Activated CD4-positive, alpha-beta T cell treated with anti-CD3 and anti-CD28 coated beads for 36 hours (primary cell): Measurements from ENCODE around the gene ANKS3. TPM values are rescaled to one million over a fixed set of nuclear protein-coding genes. Genes with fewer than 3 reads are reported as not detected.

Source experiments
- ATAC-seq: fragments of 200-7000 bp; cut with Tn5 transposase; one replicate; pipeline ENCODE4 v1.10.0; 2021; ENCODE audit warnings: mild to moderate bottlenecking, moderate library complexity
- CTCF ChIA-PET: fragments of 350-600 bp; sonication (Branson Sonifier 250); formaldehyde crosslinking; loops from one replicate; lab custom pipeline; 2021; ENCODE audit warnings: antibody characterized with exemption; lab: Charles Lee
- POLR2A ChIA-PET: fragments of 350-600 bp; sonication (Branson Sonifier 250); formaldehyde crosslinking; loops from one replicate; lab custom pipeline; 2021; ENCODE audit warnings: antibody characterized with exemption, inconsistent platforms; lab: Charles Lee
- DNase-seq: peaks from one replicate; pipeline ENCODE4 v3.0.0-alpha.2; 2020
- H3K27ac Mint-ChIP-seq: one replicate; pipeline ENCODE4 v1.8.0; 2021; ENCODE audit warnings: mixed read lengths
- H3K27me3 Mint-ChIP-seq: one replicate; pipeline ENCODE4 v1.8.0; 2021; ENCODE audit warnings: mixed read lengths
- H3K36me3 Mint-ChIP-seq: one replicate; pipeline ENCODE4 v1.8.0; 2021; ENCODE audit warnings: low read depth, mixed read lengths
- H3K4me1 Mint-ChIP-seq: one replicate; pipeline ENCODE4 v1.8.0; 2021; ENCODE audit warnings: mixed read lengths
- H3K4me3 Mint-ChIP-seq: one replicate; pipeline ENCODE4 v1.8.0; 2021; ENCODE audit warnings: mild to moderate bottlenecking, moderate library complexity, mixed read lengths
- H3K9me3 Mint-ChIP-seq: one replicate; pipeline ENCODE4 v1.8.0; 2021; ENCODE audit warnings: low read depth, mixed read lengths
- intact Hi-C, 2 experiments: fragments of 100-400 bp; cut with DNase I in 1 of 2; cut with micrococcal nuclease in 1 of 2; formaldehyde crosslinking; loops; one replicate each; pipeline versions ENCODE4 v1.14.2 to v1.15.1; 2022 to 2024; cut with DNase I, micrococcal nuclease
- total RNA-seq, 2 experiments: library from RNA; stranded (reverse); gene quantifications; one replicate each; pipeline ENCODE4 v1.2.3, GENCODE V29; 2021

Gene ANKS3
- total RNA-seq, 2 experiments from 2014 or later, result 12.1 to 14.1 TPM

DNA sequence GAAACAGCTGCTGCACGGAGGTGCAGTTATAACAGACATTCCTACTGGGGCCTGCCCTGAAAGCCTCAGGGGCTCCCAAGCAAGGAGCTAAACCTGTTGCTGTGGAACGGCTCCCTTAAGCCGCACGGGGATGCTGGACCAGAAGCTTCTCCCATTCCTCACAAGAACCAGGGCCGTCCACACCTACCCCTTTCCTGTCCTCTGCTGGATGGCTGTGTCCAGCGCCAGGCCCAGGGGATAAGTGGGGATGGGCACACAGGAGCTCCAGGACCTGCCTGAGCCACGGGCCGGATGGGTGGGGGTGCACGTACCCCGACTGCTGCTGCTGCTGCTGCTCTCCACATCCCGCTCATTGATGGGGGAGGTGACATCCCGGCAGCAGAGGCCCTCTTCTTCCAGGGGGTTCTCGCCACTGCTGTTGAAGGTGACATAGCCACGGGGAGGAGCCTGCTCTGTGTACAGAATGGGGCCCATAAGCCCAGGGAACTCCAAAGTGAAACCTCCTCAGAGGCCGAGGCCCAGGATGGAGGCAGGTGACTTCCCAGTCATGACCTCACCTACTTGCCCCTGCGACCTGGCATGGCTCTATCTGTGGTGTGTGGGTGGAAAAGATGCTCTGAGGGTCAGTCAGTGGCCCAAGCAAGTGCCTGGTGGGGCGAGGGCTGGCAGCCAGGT is 32.1 kb downstream of the ANKS3 start:
- H3K4me3 Mint-ChIP-seq, result no peak overlapping the region
- ChIA-PET CTCF (no interaction called here), POLR2A (no interaction called here)
- H3K36me3 Mint-ChIP-seq, result peaks cover 17% of the 10 kb centered on the region
- H3K27me3 Mint-ChIP-seq, result no peaks in the 10 kb centered on the region
- H3K27ac Mint-ChIP-seq, result no peak overlapping the region
- DNase-seq, result no peak
- no peaks in the 10 kb centered on the region for H3K9me3 Mint-ChIP-seq
- H3K4me1 Mint-ChIP-seq, result peaks cover 8% of the 10 kb centered on the region
- intact Hi-C loops, result no loop called here
- no peak for ATAC-seq

DNA sequence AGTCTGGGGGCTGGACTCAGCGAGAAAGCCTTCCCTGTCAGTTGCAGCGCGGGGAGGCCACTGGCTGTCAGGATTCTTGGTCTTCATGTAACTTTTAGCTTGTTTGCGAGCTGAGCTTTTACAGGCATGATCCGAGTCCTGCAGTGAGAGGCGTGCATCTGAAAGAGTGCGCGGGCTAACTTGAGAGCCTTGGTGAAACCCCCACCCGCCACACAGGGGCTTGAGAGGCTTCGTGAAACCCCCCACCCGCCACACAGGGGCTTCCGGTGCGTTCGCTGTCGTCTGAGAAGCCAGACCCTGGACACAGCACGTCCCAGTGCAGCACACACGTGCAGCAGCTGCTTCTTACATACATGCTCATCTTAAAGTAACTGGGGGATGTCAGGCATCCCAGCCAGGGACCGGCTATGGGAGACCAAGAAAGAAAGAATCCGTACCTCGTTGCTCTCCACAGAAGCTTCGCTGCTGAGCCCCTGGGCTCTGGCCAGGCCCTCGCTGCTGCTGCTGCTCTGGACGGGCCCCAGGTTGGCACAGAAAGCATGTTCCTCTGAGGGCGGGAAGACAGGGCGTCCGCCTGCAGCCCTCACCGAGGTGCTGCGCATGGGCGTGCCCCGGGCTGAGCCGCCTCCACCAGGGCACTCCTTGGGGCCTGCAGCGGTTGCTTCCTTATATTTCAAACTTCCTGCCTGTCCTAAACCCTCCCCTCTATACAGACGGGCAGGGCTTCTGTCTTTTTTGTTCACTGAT is 32.9 kb downstream of the ANKS3 start:
- DNase-seq (no peak), ATAC-seq (no peak)
- intact Hi-C loops, result no loop called here
- peaks cover 8% of the 10 kb centered on the region for H3K4me1 Mint-ChIP-seq
- H3K4me3 Mint-ChIP-seq, result no peak overlapping the region
- no peaks in the 10 kb centered on the region for H3K9me3 Mint-ChIP-seq
- H3K36me3 Mint-ChIP-seq, result peaks cover 14% of the 10 kb centered on the region
- ChIA-PET POLR2A (no interaction called here), CTCF (interaction anchor here (0.6 kb wide), 1 partner anchor 196 kb away, joined by 3 read pairs; no protein-coding TSS in a partner anchor)
- H3K27ac Mint-ChIP-seq, result no peak overlapping the region
- H3K27me3 Mint-ChIP-seq, result no peaks in the 10 kb centered on the region

DNA sequence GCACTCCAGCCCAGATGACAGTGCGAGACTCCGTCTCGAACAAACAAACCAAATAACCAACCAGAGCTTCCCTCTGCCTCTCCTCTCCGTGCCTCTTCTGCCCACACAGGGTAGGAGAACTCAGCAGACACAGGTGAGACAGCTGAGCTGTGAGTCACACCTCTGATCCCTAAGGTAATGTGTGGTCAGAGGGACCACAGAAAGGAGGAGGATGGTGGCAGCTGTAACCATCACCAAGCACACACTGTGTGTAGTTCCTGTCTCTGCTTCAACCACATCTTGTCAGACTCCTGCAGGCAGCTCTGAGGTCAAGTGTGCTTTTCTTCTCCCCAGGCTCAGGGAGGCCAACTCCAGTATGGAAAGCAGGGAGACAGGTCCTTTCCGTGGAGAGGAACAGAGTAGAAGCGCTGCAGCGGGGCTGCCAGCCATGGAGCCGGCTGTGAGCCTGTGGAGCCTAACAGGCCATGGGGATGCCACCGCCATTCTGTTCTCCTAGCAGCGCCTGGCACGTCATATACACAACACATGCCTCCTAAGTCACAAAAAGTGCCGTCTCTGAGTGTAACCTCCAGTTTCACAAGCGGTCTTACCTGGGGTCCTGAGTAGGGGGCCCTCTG is 33.6 kb downstream of the ANKS3 start:
- Mint-ChIP-seq H3K4me3 (no peak overlapping the region), H3K27ac (no peak overlapping the region), H3K36me3 (peaks cover 14% of the 10 kb centered on the region), H3K27me3 (no peaks in the 10 kb centered on the region), H3K9me3 (no peaks in the 10 kb centered on the region), H3K4me1 (peaks cover 9% of the 10 kb centered on the region)
- intact Hi-C loops, result no loop called here
- DNase-seq (peak; percentile 48), ATAC-seq (peak; percentile 84)
- ChIA-PET POLR2A (no interaction called here), CTCF (interaction anchor here (0.6 kb wide), 2 partner anchors 72 to 195 kb away, joined by 3 to 5 read pairs; no protein-coding TSS in a partner anchor)

DNA sequence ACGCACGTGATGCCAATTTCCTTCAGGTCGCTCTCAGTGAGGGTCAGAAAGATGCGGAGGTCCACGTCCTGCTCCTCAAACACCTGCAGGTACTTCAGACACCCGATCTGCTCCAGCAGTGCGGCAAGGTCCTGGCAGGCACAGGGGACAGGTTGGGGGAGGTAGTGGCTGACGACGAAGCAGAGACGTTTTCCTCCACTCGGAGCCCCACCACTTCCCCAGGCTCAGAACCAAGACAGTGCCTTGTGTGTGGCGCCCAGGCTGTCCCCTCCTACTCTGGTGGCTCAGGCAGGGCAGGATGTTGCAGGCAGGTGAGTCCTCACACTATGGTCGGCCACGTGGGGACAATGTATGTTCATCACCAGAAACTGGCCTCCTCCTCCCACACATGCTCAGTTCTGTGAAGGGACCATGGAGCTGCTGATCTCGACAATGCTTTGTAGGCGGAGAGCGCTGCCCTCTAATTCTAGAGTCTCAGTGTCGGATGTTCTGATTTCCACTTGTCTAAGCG is 35.0 kb downstream of the ANKS3 start:
- H3K27ac Mint-ChIP-seq, result no peak overlapping the region
- no peak overlapping the region for H3K4me3 Mint-ChIP-seq
- POLR2A ChIA-PET, result no interaction called here
- H3K27me3 Mint-ChIP-seq, result no peaks in the 10 kb centered on the region
- CTCF ChIA-PET, result interaction anchor here (0.7 kb wide), 1 partner anchor 19 kb away, joined by 3 read pairs; no protein-coding TSS in a partner anchor
- no peak for ATAC-seq
- peaks cover 17% of the 10 kb centered on the region for H3K4me1 Mint-ChIP-seq
- H3K36me3 Mint-ChIP-seq, result peaks cover 12% of the 10 kb centered on the region
- intact Hi-C loops, result no loop called here
- DNase-seq, result no peak
- H3K9me3 Mint-ChIP-seq, result no peaks in the 10 kb centered on the region

DNA sequence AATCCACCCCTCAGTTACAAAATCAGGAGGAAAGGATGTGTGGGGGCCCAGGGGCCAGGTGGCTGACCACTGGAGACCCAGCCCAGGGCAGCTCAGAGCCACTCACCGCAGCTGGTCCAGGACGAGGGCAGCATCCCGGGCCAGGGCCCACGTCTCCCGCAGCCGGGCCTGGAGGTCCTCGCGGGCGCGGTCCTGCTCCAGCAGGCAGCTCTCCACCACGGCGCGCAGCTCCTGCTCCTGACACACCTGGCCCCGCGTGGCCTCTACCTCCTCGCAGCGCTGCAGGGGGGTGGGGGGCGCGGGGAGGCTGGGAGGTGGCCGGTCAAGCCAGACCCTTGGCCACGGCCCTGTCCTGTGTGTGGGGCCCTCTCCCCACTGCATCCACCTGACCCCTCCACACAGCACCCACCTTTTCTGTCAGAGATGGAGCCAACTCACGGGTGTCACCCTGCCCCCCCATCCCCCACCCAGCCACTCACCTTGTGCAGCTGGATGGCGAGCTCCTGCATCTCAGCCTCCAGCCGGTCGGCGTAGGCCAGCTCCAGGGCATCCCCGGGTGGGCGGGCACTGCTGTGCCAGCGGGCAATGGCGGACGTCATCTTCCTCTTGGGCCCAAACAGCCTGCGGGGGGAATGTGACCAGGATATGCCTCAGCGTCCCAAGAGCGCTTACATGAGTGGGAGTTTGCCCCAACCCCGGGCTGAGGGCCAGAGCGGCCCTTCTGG is 35.6 kb downstream of the ANKS3 start:
- ChIA-PET CTCF (no interaction called here), POLR2A (interaction anchor here (0.9 kb wide), 1 partner anchor 279 kb away, joined by 5 read pairs; no protein-coding TSS in a partner anchor)
- Mint-ChIP-seq H3K4me1 (peaks cover 17% of the 10 kb centered on the region), H3K36me3 (peaks cover 12% of the 10 kb centered on the region), H3K27ac (no peak overlapping the region), H3K9me3 (no peaks in the 10 kb centered on the region), H3K4me3 (no peak overlapping the region), H3K27me3 (no peaks in the 10 kb centered on the region)
- DNase-seq (no peak), ATAC-seq (no peak)
- intact Hi-C loops, result no loop called here

DNA sequence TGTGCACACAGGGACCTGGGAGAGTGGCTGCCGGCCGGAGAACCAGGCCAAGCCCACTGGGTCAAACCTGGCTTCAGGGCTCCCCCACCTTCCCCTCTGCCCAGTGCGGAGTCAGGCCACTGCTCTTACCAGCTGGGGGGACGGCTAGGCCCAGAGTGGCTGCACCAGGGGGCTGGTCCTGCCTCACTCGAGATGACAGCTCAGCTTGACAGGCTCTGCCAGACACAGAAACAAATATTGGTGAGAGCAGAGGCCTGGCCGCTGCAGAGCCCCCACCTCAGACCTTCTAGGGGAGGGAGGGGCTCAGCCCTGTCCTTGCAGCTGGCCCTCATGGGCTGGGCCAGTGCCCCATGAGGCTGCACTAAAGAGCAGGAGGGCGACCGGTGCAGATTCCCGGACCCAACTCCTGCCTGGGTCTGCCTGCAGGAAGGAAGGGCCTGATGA is 36.2 kb downstream of the ANKS3 start:
- Mint-ChIP-seq H3K36me3 (peaks cover 12% of the 10 kb centered on the region), H3K9me3 (no peaks in the 10 kb centered on the region), H3K4me3 (no peak overlapping the region), H3K27ac (no peak overlapping the region), H3K27me3 (no peaks in the 10 kb centered on the region), H3K4me1 (peaks cover 18% of the 10 kb centered on the region)
- ChIA-PET POLR2A (interaction anchor here (0.9 kb wide), 1 partner anchor 279 kb away, joined by 5 read pairs; no protein-coding TSS in a partner anchor), CTCF (no interaction called here)
- DNase-seq (no peak), ATAC-seq (no peak)
- intact Hi-C loops, result no loop called here

DNA sequence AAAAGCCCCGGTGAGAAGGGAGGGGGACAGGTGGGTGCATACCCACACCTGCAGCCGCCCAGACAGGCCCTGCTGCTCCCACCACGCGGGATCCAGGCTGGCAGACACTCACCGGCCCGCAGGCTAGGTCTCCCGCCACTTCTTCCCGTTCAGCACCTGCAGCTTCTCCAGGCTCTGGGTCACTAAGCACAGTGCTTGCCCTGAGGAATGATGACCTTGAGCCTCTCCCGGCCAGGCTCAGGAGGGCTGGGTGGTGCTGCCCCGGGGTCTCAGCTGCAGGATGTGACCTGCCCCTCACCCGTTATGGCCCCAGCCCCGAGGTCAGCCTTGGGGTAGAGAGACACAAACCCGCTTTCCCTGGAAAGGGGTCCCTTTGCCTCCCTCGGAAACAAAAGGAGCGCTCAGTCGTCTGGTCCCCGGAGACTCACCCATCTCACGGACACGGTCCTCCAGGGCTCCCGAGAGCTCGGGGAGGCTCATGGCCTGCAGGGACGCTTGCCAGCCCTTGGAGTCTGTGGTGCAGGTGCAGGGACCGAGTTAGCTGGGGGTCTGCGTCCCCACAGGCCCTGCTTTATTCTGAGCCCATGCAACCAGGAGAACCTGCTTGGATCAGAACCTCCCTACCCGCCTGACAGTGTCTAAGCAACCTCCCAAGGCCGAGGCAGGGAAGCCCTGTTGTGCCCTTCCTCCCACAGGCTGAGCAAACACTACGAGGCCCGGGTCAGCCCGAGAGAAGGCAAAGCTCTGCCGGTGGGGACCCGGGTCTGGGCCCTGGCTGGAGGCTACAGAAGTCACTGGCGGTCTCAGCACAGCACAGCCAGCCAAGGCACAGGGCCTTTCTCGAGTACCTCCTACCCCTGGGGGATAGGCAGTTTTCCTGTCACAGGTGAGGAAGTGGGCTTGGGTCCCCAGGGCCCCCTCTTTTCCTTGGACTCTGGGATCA is 36.9 kb downstream of the ANKS3 start:
- intact Hi-C loops, result no loop called here

DNA sequence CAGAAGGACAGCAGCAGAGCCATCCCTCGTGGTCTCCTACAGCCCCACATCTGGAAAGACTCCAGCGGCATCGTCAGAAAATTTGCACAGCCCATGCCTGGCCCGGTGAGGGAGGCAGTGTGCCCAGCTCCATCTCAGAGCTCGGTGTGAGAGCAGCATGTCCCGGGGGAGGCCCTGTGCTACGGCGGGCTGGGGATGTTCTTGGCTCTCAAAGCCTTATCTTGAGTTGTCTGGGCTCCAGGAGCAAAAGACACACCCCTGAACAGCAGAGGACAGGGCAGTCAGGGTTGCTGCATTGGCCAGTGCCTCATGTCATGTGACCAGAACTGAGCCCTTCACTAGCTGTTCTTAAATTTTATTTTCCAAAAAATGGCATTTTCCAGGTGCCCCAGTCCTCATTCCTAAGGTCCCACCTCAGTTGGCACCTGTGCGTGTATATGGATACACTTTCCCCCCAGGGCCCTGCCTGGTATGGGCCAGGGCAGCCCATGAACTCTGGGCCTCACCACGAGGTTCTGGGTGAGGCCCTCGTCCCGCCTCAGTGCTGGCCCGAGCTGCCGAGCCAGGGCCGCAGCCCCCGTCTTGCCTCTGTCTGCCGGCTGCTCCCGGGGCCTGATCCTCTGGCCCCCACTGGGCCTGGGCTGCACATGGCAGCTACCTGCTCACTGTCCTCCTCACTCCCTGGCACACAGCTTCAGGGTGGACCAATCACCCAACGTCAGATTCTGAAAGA is 37.7 kb downstream of the ANKS3 start:
- ATAC-seq (no peak), DNase-seq (no peak)
- peaks cover 12% of the 10 kb centered on the region for H3K36me3 Mint-ChIP-seq
- H3K9me3 Mint-ChIP-seq, result no peaks in the 10 kb centered on the region
- peaks cover 25% of the 10 kb centered on the region for H3K4me1 Mint-ChIP-seq
- intact Hi-C loops, result no loop called here
- no peak overlapping the region for H3K4me3 Mint-ChIP-seq
- ChIA-PET POLR2A (no interaction called here), CTCF (interaction anchor here (0.7 to 1.5 kb wide), 2 partner anchors 38 to 260 kb away, joined by 3 to 4 read pairs; partner anchors contain the start of genes ANKS3 and DNAAF8)
- no peaks in the 10 kb centered on the region for H3K27me3 Mint-ChIP-seq
- H3K27ac Mint-ChIP-seq, result no peak overlapping the region

More for the DNA sequence above, 36.9 kb downstream of the ANKS3 start:
- ChIA-PET CTCF (no interaction called here), POLR2A (no interaction called here)
- DNase-seq, result no peak
- Mint-ChIP-seq H3K4me1 (peaks cover 24% of the 10 kb centered on the region), H3K9me3 (no peaks in the 10 kb centered on the region), H3K36me3 (peaks cover 12% of the 10 kb centered on the region), H3K27ac (no peak overlapping the region), H3K4me3 (no peak overlapping the region), H3K27me3 (no peaks in the 10 kb centered on the region)
- ATAC-seq, result no peak

DNA sequence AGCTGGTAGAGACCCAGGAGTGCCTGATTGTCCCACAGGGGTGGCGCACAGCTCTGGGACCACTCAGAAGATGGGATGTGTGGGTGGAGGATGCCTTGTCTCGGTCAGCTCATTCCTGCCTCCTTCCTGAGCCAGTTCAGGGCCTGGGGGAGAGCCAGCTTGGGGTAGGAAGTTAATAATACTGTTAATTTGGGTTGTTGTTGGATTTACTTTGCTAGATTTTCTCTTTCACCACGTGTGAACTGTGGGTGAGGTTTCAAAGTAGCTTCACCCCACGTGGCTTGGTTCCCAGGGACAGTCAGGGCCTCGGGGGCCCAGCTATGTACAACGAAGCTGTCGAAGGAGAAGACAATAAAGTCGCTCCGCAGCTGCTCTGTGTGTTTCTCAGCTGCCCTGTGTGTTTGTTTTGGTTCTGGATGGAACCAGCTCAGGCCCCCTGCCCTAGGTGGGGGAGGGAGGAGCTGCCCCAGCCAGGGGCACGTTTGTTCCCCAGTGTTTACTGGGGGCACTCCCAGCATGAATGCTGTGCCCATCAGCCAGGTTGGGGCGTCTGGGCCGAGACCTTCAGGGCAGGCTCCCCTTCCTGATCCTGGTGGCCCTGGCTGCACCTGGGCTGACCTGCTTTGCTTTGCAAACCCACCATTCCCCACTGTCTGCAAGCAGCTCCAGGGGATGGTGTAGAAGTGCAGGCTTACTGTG is 38.4 kb downstream of the ANKS3 start:
- Mint-ChIP-seq H3K36me3 (peaks cover 12% of the 10 kb centered on the region), H3K9me3 (no peaks in the 10 kb centered on the region), H3K27ac (no peak overlapping the region), H3K27me3 (no peaks in the 10 kb centered on the region), H3K4me3 (peak overlapping the region; percentile 77), H3K4me1 (peaks cover 25% of the 10 kb centered on the region)
- ChIA-PET CTCF (interaction anchor here (0.7 to 1.5 kb wide), 7 partner anchors 12 to 268 kb away, joined by 3 to 5 read pairs (median 3); partner anchors contain the start of genes ANKS3 and DNAAF8), POLR2A (interaction anchor here (0.8 kb wide), 1 partner anchor 39 kb away, joined by 4 read pairs; the partner anchor contains the start of genes ANKS3 and DNAAF8)
- intact Hi-C loops, result no loop called here
- DNase-seq (no peak), ATAC-seq (no peak)
